ENCODE measurements around the gene DLG2. TPM values are rescaled to one million over a fixed set of nuclear protein-coding genes. Genes with fewer than 3 reads are reported as not detected.

Gene DLG2
- polyA plus RNA-seq, 1 donor, result 14.7 TPM

GRCh38 chr11:84164728-84165127 lies 1462.4 kb downstream of the DLG2 start:
- no peak for DNase-seq

- DNase-seq, result no peak
Measured at GRCh38 chr11:84163116-84163515, 1464.0 kb downstream of the DLG2 start.

DNA sequence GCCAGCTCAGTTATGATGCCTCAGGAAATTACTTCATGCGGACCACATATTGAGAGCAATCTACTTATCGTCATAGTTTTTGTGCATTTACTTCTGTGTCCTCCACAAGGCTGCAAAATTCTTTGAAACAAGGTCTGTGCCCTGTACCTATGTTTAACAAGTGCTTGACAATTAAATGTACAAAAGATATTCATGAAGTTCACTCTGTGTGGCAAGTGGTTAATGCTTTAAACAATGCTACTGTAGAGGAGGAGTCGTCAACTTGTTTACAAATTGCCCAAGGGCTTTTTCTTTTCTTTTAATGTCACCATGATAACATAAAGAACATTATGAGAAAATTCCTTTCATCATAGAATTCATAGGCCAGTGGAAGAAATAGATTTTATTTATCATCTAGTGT lies 1469.5 kb downstream of the DLG2 start:
- DNase-seq, result no peak

DNA sequence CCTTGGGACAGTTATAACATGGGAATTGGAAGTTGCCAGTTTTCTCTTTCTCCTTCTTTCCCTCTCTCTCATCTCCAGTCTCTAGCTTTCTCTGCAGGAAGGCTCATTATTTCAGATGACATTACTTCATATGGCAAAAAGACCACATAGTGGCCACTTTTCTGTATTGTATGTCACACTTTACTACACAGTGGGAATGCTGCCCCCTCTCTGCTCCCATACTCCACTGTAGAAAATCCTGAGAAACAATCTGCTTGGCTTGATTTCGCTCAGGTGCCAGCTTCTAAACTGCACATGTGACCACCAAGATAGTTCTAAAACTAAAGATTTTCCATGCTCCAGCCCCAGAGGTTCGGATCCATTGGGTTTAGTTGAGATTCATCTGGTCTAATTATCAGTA lies 1480.3 kb downstream of the DLG2 start:
- DNase-seq, result no peak

- peak; percentile 11 for DNase-seq
Measured at GRCh38 chr11:84145616-84146185, 1481.4 kb downstream of the DLG2 start.

- DNase-seq, result no peak
Measured at GRCh38 chr11:84144531-84144930, 1482.6 kb downstream of the DLG2 start.

GRCh38 chr11:84142411-84142810 lies 1484.7 kb downstream of the DLG2 start:
- DNase-seq, result no peak

- DNase-seq, result no peak
Measured at GRCh38 chr11:84140386-84141169, 1486.6 kb downstream of the DLG2 start.

DNA sequence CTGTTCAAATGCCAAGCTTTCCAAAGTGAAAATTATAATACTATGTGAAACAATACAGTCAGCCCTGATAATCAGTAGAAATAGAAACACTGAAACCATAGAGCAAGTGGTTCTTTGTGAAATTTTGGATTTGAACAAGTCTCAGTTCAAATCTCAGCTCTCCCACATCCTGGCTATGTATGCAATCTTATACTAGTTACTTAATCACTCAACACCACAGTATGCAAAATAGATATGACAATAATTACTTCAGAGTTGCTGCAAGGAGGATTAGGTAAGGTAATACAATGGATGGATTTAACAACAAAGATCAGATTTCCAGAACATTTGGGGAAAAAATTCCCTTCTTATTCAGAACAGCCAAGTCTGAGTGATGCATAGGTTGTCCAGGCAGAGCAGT lies 1489.2 kb downstream of the DLG2 start:
- DNase-seq, result no peak

DNA sequence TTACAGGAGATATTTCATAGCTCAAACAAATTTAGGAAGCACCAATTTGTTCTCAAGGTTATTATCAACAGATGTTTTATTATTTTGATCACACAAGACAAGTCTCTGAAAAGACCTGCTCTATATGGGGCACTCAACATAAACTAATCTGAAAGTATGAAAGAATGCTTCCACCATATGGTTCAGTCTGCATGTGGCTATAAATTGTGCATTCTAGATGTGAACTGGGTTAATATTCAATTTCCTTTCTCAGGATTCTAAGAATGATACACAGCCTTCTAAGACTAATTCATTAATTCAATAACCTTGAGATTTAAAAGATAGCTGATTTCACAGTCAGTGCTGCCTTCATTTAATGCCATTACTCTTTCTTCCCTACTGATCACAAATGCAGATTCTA lies 1489.6 kb downstream of the DLG2 start:
- DNase-seq, result no peak

DNA sequence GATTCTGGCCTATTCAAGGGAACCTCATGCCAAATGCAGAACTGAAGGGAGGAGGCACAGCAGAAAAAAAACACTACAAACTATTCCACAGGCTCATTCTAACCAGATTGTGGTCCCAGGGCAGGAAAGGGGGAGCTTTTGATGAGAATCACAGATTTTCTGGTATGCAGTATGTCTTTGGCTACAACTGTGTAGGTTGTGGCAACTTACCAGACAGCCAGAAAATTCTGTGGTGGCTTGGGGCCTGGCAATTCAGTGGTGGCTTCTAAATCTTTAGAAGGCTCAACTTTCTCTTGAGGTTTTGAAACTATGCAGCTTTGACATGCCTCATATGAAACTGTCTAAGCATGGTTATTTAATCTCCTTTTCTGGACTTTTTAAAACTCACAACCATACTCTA lies 1490.2 kb downstream of the DLG2 start:
- no peak for DNase-seq

GRCh38 chr11:84130646-84131427 lies 1496.3 kb downstream of the DLG2 start:
- no peak for DNase-seq

DNA sequence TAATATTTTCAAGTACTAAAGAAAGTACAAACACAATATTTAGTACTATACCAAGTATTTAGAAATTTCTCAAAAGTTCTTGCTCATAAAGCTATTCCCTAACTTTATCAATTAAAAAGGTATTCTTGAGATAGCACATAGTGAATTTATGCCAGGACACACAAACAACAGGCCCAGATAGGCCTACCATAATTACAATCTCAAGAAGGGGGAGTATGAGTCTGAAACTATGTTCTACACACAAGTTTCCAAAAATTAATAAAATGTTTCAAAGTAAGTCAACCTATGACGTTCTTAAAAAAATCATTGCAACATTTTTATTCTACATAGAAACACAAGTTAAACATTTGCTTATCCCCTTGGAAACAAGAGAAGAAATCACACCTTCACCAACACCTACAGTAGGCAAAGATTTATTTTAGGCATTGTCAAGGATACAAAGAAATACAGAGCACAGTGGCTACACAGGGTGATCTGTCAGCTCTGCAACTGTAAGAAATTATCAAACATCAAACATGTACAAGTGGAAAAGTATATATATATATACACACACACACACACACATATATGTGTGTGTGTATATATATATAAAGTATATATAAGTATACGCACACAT lies 1497.1 kb downstream of the DLG2 start:
- DNase-seq, result no peak

DNA sequence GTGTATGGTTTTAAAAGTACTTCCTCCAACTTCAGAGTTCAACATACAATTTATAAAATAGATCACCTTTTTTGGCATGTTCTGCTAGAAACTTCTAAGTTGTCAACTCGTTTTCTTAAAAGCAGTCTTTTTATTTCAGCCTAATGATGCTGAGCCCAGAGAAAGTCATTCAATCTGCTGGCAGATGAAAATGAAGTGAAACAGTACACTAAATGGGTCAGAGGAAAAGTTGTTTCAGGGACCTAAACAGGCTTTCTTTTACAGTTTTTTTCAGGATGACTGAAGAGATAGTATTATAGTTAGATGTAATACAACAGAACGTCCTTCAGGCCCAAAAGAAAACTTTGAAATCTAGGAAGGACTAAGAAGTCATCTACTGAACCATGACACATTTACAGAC lies 1498.3 kb downstream of the DLG2 start:
- DNase-seq, result no peak

- DNase-seq, result no peak
Measured at GRCh38 chr11:84117394-84117793, 1509.8 kb downstream of the DLG2 start.

DNA sequence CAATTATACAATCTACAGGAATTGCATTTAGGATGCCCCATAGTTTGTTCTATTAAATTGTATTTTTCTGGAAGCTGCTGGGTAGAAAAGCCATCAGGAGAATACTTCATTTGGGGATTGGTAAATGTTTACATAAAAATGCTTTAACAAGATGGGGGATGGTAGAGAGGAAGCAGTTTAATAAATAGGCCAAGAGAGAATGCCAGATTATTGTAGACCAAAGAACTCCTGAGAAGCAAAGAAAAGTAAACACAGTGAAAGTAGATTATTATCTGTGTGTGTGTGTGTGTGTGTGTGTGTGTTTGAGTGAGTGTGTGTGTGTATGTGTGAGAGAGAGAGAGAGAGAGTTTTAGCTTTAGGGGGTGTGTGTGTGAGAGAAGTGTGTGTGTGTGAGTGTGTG lies 1520.6 kb downstream of the DLG2 start:
- DNase-seq, result no peak

DNA sequence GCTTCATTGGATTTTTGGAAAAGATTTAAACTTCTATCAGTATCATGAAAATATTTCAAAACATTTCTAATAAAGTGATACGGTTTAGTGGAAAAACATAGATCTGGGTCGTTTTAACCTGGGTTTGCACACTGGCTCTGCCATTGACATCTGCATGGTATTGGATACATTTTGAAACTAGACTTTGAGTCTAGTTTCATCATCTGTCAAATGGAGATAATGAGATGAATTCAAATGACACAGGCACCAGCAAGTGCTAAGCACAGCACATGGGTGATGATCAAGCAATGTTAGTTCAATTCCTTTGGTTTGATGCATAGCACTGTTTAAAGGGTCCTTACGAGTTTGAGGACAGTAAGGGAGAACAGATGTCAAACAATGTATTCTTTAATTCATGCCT lies 1522.0 kb downstream of the DLG2 start:
- no peak for DNase-seq

DNA sequence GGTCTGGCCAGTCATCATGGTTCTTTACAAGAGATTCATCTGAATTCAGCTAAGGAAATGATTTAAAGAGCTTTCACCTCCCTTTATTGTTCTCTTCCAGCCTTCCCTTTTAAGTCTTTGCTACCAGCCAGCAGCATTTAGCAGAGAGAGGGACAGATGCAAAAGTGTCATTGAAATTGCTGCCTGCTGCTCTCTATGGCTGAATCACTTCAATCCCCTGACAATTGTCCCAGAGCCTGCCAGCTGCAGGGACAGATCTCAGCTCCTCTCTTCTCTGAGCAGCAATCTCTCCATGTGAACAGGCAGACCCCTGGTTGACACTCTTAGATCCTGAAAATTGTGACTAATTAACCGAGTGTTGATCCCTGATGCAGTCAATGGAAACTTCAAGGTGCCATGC lies 1524.0 kb downstream of the DLG2 start:
- DNase-seq, result no peak

DNA sequence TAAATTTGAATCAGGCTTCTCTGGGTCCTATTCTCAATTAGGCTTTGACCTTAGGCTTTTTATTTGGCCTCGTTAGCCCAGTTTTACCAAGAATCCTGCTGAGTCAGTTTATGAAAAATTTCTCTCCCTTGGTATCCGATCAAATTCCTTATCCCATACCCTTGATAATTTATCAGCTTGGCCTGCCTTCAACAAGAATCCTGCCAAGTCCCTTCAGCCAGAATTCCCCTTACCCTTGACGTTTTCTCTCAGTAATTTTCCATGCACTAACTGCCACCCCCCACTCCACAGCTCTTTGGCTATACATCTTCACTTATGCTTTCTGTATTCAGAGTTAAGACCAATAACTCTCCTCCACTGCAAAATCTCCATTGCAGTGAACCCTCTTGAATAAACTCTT lies 1530.0 kb downstream of the DLG2 start:
- DNase-seq, result no peak

DNA sequence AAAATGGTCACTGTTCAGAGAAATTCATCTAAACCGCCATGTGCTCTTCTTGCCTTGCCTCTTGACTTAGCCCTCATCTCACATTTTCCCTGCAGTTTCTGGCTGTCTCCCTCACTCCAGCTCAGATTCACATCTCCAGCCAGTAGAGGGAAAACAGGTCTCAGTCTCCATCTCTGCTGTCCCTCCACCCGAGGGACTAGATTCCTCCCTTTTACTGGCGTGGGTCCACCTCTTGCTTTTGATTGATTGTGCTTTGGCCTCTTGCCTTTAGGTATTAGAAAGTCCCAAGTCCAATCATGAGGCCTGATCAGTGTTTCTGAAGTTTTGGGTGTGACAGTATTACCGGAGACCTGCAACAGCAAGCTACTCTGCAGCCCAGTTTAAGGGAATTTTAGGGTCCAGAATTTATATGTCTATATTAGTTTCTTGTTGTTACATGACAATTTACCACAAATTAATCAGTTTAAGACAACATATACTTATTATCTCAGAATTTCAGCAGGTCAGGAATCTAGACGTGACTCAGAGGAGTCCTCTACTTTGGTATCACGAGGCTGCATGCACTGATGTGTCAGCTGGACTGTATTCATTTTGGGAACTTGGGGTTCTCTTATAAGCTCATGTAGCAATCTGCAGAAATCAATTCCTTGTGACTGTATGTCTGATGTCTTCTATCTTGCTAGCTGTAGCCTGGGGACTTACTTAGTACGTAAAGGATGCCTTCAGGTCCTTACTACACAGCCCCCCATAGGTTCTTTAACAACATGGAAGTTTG lies 1535.7 kb downstream of the DLG2 start:
- no peak for DNase-seq

DNA sequence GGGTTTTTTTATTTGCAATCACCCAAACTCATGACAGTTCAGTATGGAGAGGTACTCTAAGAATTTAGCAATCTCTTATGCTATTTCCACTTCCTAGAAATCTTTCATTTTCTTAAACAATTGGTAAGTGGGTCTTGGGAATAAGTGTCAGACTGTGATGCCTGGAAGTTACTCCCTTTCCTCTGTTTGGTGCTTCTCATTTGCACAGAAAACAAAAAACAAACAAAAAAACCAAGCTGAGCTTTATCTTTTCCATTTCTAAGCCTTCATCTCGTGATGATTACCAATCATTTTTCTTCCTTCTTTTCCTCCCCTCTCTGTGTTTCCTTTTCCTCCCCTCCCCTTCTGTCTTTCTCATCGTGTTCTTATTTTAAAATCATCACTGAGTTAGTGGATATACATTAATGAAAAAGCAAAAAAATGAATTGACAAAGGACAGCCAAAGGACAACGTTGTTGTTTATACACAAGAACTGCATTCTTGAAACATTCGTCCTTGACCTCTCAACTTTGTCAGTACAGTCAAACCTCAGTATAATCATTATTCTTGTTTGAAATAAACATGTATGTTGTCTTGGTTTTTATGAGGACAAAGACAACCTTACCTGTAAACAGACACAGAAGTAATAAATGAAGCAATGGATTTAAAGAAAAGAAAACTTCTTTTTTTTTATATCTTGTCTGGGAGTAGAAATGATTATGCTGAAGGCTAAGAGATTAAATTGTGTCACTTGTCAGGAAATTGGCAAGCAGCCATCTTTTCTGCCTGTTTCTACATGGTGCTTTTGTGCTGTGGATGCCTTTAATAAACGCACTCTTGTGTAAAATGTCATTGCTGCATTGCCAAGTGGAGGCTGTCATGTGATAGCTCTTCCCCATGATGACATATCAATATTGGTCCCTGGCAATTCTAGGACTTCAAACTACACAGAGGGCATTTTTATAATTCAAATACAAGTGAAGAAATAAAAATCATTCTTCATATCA lies 1537.8 kb downstream of the DLG2 start:
- no peak for DNase-seq
